B cell (primary cell): ENCODE results near the gene PIGZ. TPM values are rescaled to one million over a fixed set of nuclear protein-coding genes. Genes with fewer than 3 reads are reported as not detected.

Source experiments
- ATAC-seq: fragments of 200-7000 bp; cut with Tn5 transposase; one replicate; pipeline ENCODE4 v1.10.0; 2021; ENCODE audit warnings: low read depth, mild to moderate bottlenecking, moderate number of reproducible peaks, moderate library complexity
- CTCF ChIA-PET: fragments of 350-600 bp; sonication (Branson Sonifier 250); formaldehyde crosslinking; loops from one replicate; lab custom pipeline; 2021; ENCODE audit warnings: antibody characterized with exemption, inconsistent platforms; lab: Charles Lee
- POLR2A ChIA-PET: fragments of 350-600 bp; sonication (Branson Sonifier 250); formaldehyde crosslinking; loops from one replicate; lab custom pipeline; 2021; ENCODE audit warnings: antibody characterized with exemption; lab: Charles Lee
- DNase-seq: peaks from one replicate; pipeline ENCODE4 v3.0.0; 2013
- H2AFZ ChIP-seq: 2 replicates; pipeline ENCODE4 v1.6.1; 2012; ENCODE audit warnings: mild to moderate bottlenecking, low read depth, low read length; ENCODE audit not compliant: insufficient read depth, poor library complexity, severe bottlenecking
- H3K27ac ChIP-seq, 2 donors: 1 replicate in 1 of 2; 2 replicates in 1 of 2; pipeline ENCODE4 v1.5.1; 2012 to 2013; ENCODE audit warnings: low read length in 2 of 2, mild to moderate bottlenecking in 2 of 2, moderate library complexity in 1 of 2
- H3K27me3 ChIP-seq, 4 experiments: fragments of 200-600 bp in 1 of 4; sonication (generic) in 1 of 4; replicated peaks in 1 of 4; 1 replicate in 2 of 4; 2 replicates in 2 of 4; pipeline versions ENCODE4 v1.6.1 to v1.7.0; 2013 to 2016; ENCODE audit warnings: low read length in 3 of 4, mild to moderate bottlenecking in 2 of 4, mixed read lengths in 1 of 4, moderate library complexity in 1 of 4; ENCODE audit not compliant: insufficient read depth in 4 of 4, control insufficient read depth in 3 of 4; ENCODE audit errors: control extremely low read depth in 1 of 4
- H3K36me3 ChIP-seq, 2 experiments: replicated peaks in 1 of 2; 1 replicate in 1 of 2; 2 replicates in 1 of 2; pipeline versions ENCODE4 v1.6.1 to v1.7.1; 2013; ENCODE audit warnings: low read length in 1 of 2; ENCODE audit not compliant: insufficient read depth in 2 of 2, control insufficient read depth in 1 of 2; ENCODE audit errors: control extremely low read depth in 1 of 2, extremely low read depth in 1 of 2
- H3K4me1 ChIP-seq, 2 donors: fragments of 200-600 bp in 1 of 2; sonication (generic) in 1 of 2; 1 replicate in 1 of 2; 2 replicates in 1 of 2; pipeline versions ENCODE4 v1.5.1 to v1.6.1; 2013 to 2017; ENCODE audit warnings: low read length in 2 of 2; ENCODE audit not compliant: control insufficient read depth in 2 of 2, insufficient read depth in 2 of 2
- H3K4me2 ChIP-seq: replicated peaks from 2 replicates; pipeline ENCODE3; 2012; ENCODE audit warnings: mild to moderate bottlenecking, low read depth, low read length; ENCODE audit not compliant: poor library complexity, severe bottlenecking
- H3K4me3 ChIP-seq, 5 experiments: fragments of 200-600 bp in 1 of 5; sonication (generic) in 1 of 5; 1 replicate in 3 of 5; 2 replicates in 2 of 5; pipeline versions ENCODE4 v1.5.1 to v1.7.0; 2011 to 2016; ENCODE audit warnings: low read length in 4 of 5, mild to moderate bottlenecking in 4 of 5, low read depth in 2 of 5, control low read depth in 1 of 5, moderate library complexity in 1 of 5; ENCODE audit not compliant: insufficient read depth in 1 of 5; ENCODE audit errors: control extremely low read depth in 1 of 5, extremely low read depth in 1 of 5
- H3K79me2 ChIP-seq: fragments of 200-600 bp; sonication (generic); one replicate; pipeline ENCODE4 v1.6.0; 2016; ENCODE audit warnings: low read length; ENCODE audit not compliant: control insufficient read depth, insufficient read depth
- H3K9ac ChIP-seq: fragments of 200-600 bp; sonication (generic); 2 replicates; pipeline ENCODE4 v1.6.1; 2017; ENCODE audit warnings: mild to moderate bottlenecking, low read length, moderate library complexity
- H3K9me3 ChIP-seq, 3 donors: one replicate each; pipeline versions ENCODE4 v1.6.1 to v1.7.1; 2013; ENCODE audit warnings: low read length in 2 of 3; ENCODE audit not compliant: control insufficient read depth in 2 of 3, insufficient read depth in 1 of 3; ENCODE audit errors: control extremely low read depth in 1 of 3
- H4K20me1 ChIP-seq: 2 replicates; pipeline ENCODE4 v1.6.0; 2012; ENCODE audit warnings: mild to moderate bottlenecking, low read length; ENCODE audit not compliant: insufficient read depth, control insufficient read depth, poor library complexity, severe bottlenecking
- H3K27ac Mint-ChIP-seq: one replicate; pipeline ENCODE4 v1.8.0; 2021; ENCODE audit warnings: mixed read lengths
- H3K27me3 Mint-ChIP-seq: one replicate; pipeline ENCODE4 v1.8.0; 2021; ENCODE audit warnings: mixed read lengths
- H3K4me1 Mint-ChIP-seq: one replicate; pipeline ENCODE4 v1.8.0; 2021; ENCODE audit warnings: mixed read lengths
- H3K4me3 Mint-ChIP-seq: one replicate; pipeline ENCODE4 v1.8.0; 2021; ENCODE audit warnings: mixed read lengths
- H3K9me3 Mint-ChIP-seq: one replicate; pipeline ENCODE4 v1.8.0; 2022; ENCODE audit warnings: mixed read lengths; ENCODE audit not compliant: insufficient read depth
- EZH2 ChIP-seq: IDR thresholded peaks from 2 replicates; pipeline ENCODE4 v1.6.1; 2012; ENCODE audit warnings: borderline replicate concordance, low read depth, mild to moderate bottlenecking, moderate library complexity, low read length; ENCODE audit not compliant: insufficient read depth, poor library complexity, severe bottlenecking
- WGBS: methylation state at CpG from one replicate; pipeline ENCODE4 v1.1.5; 2013; ENCODE audit warnings: missing lambda C conversion rate; ENCODE audit not compliant: insufficient coverage; 5-methylcytosine and 5-hydroxymethylcytosine counted together
- intact Hi-C: fragments of 100-400 bp; cut with micrococcal nuclease; formaldehyde crosslinking; loops from one replicate; pipeline ENCODE4 v1.10.0; 2022
- polyA plus RNA-seq: library from polyadenylated mRNA; depleted of rRNA; stranded (reverse); fragments of >200 nt; gene quantifications from 2 replicates; pipeline ENCODE4 v1.2.3, GENCODE V29; 2012
- total RNA-seq, 2 donors: library from RNA; stranded (reverse); fragments of 120-200 nt in 1 of 2; gene quantifications; 1 replicate in 1 of 2; 2 replicates in 1 of 2; pipeline versions ENCODE4 v1.2.3 to v1.2.4, GENCODE V29; 2013 to 2022
- TF ChIP-seq, protein P1 (sequence below): fragments of 200-600 bp; IDR thresholded peaks from one replicate; pipeline ENCODE4 v1.8.0; 2022; ENCODE audit warnings: antibody characterized with exemption, mild to moderate bottlenecking

PIGZ gene
- total and polyA plus RNA-seq, 2 donors (not counting 1 experiment from before 2014, with no cell fraction given) = 2.2 to 3.9 TPM

DNA sequence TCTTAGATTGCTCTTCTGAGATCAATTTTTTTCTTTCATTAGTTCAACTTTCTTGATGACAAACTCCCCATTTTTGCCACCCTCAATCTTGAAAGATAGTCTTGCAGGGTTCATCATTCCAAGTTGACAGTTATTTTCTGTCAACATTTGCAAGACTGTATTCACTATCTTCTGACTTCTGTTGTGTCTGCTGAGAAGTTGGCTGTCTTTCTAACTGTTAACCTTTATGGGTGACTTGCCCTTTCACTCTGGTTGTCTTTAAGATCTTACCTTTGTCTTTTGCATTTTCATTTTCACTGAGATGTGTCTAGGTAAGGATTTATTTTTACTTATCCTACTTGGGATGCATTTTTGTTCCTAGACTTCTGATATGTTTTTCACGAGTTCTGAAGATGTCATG is 14.6 kb upstream of the PIGZ start:
- Mint-ChIP-seq H3K27ac (no peak overlapping the region), H3K4me1 (no peaks in the 10 kb centered on the region), H3K9me3 (peaks cover 6% of the 10 kb centered on the region), H3K27me3 (peaks cover 37% of the 10 kb centered on the region), H3K4me3 (no peak overlapping the region)
- H3K27ac ChIP-seq = no peak overlapping the region
- DNase-seq (no peak), ATAC-seq (no peak)
- H3K36me3 ChIP-seq = no peaks in the 10 kb centered on the region
- H3K79me2 ChIP-seq = no peaks in the 10 kb centered on the region
- H3K4me2 ChIP-seq = no peak overlapping the region
- peaks cover 0 to 7% (median under 1%) of the 10 kb centered on the region in 4 experiments for H3K27me3 ChIP-seq
- no peaks in the 10 kb centered on the region for H4K20me1 ChIP-seq
- no CpG with 5 or more reads among the region's 1 CpG for WGBS
- intact Hi-C loops = no loop called here
- no peak overlapping the region for H3K4me3 ChIP-seq
- CTCF ChIA-PET = no interaction called here
- POLR2A ChIA-PET = no interaction called here
- TF ChIP-seq, protein P1, sequence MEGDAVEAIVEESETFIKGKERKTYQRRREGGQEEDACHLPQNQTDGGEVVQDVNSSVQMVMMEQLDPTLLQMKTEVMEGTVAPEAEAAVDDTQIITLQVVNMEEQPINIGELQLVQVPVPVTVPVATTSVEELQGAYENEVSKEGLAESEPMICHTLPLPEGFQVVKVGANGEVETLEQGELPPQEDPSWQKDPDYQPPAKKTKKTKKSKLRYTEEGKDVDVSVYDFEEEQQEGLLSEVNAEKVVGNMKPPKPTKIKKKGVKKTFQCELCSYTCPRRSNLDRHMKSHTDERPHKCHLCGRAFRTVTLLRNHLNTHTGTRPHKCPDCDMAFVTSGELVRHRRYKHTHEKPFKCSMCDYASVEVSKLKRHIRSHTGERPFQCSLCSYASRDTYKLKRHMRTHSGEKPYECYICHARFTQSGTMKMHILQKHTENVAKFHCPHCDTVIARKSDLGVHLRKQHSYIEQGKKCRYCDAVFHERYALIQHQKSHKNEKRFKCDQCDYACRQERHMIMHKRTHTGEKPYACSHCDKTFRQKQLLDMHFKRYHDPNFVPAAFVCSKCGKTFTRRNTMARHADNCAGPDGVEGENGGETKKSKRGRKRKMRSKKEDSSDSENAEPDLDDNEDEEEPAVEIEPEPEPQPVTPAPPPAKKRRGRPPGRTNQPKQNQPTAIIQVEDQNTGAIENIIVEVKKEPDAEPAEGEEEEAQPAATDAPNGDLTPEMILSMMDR = no peak
- TF ChIP-seq EZH2 = no peak
- no peak overlapping the region for H3K9ac ChIP-seq
- H3K4me1 ChIP-seq = peaks cover 0 to 6% of the 10 kb centered on the region in 2 donors
- H3K9me3 ChIP-seq = peaks cover 1 to 6% (median 5%) of the 10 kb centered on the region in 3 donors
- no peak overlapping the region for H2AFZ ChIP-seq

DNA sequence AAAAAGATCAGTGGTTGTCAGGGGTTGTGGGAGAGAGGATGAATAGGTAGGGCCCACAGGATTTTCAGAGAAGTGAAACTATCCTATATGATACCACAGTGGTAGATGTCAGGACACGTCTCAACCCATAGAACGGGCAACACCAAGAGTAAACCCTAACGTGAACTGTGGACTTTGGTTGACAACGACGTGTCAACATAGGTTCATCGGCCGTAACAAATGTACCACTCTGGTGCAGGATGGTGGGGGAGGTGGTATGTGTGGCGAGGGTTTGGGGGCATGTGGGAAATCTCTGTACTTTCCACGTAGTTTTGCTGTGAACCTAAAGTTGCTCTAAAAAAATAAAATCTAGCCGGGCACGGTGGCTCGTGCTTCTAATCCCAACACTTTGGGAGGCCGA is 13.0 kb upstream of the PIGZ start:
- Mint-ChIP-seq H3K4me3 (no peak overlapping the region), H3K9me3 (peaks cover 6% of the 10 kb centered on the region), H3K27ac (no peak overlapping the region), H3K4me1 (no peaks in the 10 kb centered on the region), H3K27me3 (peaks cover 34% of the 10 kb centered on the region)
- Histone ChIP-seq H3K4me2 (no peak overlapping the region), H3K79me2 (no peaks in the 10 kb centered on the region), H3K36me3 (no peaks in the 10 kb centered on the region), H3K27ac (no peak overlapping the region), H4K20me1 (no peaks in the 10 kb centered on the region), H3K27me3 (peaks cover 0 to 4% (median 0%) of the 10 kb centered on the region in 4 experiments), H3K9me3 (peaks cover 1 to 6% (median 5%) of the 10 kb centered on the region in 3 donors), H2AFZ (no peak overlapping the region), H3K4me3 (no peak overlapping the region), H3K9ac (no peak overlapping the region), H3K4me1 (peaks cover 0 to 6% of the 10 kb centered on the region in 2 donors)
- DNase-seq = no peak
- CTCF ChIA-PET = no interaction called here
- intact Hi-C loops = no loop called here
- TF ChIP-seq, protein P1 = no peak
- no peak for TF ChIP-seq EZH2
- WGBS = 84% methylated on average over 13 of the region's 13 CpGs
- POLR2A ChIA-PET = no interaction called here
- ATAC-seq = no peak
